ENCODE results near the gene ACTMAP.

The ACTMAP gene, protein sequence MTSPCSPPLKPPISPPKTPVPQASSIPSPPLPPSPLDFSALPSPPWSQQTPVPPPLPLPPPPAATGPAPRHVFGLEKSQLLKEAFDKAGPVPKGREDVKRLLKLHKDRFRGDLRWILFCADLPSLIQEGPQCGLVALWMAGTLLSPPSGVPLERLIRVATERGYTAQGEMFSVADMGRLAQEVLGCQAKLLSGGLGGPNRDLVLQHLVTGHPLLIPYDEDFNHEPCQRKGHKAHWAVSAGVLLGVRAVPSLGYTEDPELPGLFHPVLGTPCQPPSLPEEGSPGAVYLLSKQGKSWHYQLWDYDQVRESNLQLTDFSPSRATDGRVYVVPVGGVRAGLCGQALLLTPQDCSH

DNA sequence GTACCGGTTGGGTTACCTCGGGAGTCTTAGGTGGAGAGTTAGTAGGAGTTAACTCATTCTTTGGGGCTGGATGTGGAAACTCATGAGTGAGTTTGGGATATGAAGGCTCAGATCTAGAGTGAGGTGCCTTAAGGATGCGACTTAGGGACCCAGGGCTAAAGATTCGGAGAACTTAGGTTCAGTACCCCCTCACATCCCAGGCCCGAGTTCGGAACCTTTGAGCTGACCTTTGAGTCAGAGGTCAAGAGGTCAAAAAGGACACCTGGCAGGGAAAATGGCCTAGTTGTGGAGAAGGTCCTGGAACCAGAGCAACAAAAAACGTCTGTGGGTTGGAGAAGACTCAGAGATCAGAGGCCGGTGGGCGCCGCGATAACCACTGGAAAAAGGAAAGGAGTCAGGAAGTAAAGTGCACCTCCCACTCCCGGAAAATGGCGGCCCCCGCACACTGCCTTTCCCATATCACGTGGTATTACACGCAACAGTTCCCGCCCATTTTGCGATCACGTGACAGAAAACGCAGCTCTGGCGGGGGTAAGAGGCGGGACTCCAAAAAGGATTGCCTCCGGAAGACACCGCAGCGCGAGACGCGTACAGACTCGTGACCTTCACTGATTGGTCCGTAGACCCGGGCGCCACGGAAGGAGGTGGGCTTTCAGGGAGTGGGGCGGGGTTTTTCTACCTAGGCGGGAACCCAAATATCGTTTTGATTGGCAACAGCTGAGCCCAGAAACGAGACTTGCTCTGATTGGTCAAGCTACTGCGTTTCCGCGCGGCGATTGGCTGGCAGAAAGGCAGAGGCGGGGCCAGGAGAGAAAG, at the start of gene ACTMAP:
Gene ACTMAP (minus strand): TSS at position 420 of the 816 bp plus-strand sequence. CDS start 674 bp downstream, outside the sequence.
- DNase-seq (ENCODE audit: low read depth, low spot score) = peak; percentile 100
- H3K4me3 ChIP-seq (ENCODE audit: low read depth, low read length) = peak within 1 kb of the TSS; percentile 88
- in situ Hi-C loops (cut with HindIII; ENCODE audit: low sequenced_read_pairs) = no loop called here
- TF ChIP-seq, protein P1, sequence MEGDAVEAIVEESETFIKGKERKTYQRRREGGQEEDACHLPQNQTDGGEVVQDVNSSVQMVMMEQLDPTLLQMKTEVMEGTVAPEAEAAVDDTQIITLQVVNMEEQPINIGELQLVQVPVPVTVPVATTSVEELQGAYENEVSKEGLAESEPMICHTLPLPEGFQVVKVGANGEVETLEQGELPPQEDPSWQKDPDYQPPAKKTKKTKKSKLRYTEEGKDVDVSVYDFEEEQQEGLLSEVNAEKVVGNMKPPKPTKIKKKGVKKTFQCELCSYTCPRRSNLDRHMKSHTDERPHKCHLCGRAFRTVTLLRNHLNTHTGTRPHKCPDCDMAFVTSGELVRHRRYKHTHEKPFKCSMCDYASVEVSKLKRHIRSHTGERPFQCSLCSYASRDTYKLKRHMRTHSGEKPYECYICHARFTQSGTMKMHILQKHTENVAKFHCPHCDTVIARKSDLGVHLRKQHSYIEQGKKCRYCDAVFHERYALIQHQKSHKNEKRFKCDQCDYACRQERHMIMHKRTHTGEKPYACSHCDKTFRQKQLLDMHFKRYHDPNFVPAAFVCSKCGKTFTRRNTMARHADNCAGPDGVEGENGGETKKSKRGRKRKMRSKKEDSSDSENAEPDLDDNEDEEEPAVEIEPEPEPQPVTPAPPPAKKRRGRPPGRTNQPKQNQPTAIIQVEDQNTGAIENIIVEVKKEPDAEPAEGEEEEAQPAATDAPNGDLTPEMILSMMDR (IDR thresholded peaks at IDR 0.05; ENCODE audit: low read depth, low read length) = no peak

DNA sequence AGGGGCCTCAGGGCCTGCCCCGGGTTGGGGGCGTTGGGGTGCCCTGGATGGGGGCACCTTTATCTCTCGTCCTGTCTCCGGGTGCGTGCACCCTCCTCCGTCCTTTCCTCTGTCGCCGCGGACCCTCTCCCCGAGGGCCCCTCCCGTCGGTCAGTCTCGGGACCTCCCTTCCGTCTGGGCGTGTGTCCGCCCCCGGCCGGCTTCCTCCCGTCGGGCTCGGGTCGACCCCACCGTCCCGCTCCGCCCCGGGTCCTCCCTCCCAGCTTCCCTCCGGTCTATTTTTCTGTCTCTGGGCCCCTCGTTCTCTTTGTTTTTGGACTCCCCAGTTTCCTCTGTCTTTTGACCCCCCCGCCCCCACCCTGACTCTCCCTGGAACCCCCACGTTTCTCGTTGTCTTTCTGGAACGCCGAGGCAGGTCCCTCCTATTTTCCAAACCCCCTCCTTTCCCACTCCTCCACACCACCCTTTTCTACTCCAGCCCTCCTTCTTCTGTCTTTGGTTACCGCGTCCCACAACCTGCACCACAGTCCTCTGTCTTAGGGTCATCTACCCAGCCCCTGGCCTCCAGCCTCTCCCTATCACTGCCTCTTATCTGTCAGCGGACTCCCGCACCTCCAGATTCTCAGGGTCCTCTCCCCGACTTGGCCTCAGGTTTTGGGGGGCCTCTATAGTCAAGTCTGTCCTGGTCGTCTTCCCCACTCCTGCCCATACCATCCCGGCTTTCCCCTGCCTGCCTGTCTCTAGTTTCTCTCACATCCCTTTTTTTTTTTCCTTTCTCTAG, 49.5 kb upstream of the ACTMAP start:
- in situ Hi-C loops (cut with HindIII; ENCODE audit: low sequenced_read_pairs) = no loop called here
- DNase-seq (ENCODE audit: low read depth, low spot score) = no peak
- peak overlapping the region; percentile 83 for H3K4me3 ChIP-seq (ENCODE audit: low read depth, low read length)
- TF ChIP-seq, protein P1 (IDR thresholded peaks at IDR 0.05; ENCODE audit: low read depth, low read length) = no peak

DNA sequence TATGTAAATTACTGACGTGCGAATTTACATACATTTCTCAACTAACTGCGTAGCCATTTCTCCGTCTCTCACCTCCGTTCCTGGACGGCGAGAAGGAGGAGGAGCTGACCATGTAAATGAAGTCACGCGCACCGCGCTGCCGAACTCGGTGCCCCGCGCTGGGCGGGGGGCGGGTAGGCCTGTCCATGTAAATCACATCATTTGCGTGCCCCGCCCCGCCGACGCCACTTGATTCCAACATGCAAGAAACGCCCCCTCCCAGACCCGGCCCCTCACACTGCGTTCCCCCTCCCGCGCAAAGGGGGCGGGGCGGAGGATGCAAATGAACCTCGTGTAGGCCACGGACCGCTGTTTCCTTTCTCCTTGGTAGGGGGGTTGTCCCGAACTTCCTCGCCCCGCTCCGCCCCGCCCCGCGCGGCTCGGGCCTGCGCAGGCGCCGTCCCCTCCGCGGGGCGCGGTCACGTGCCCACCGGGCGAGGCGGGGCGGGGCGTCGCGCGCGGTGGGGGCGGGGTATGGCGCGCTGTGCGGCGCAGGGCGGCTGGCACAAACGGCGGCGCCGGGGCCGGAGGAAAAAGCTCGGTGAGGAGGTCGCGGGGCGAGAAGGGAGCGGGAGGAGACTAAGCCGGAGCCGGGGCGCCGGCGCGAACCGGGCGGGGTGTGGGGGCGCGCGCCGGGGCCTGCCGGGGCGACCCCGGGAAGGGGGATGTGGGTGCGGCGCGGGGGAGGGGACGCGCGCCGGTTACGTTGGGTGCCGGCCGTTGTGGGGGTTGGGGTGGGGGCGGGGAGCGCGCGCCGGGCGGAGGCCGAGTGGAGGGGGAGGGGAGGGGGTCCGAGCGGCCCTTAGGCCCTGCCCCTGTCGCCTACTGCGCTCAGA, 48.6 kb upstream of the ACTMAP start, which contains the start of gene EGLN2:
Gene EGLN2 (plus strand): TSS at position 509 of the 875 bp plus-strand sequence. CDS start 1,382 bp downstream, outside the sequence.
- in situ Hi-C loops (cut with HindIII; ENCODE audit: low sequenced_read_pairs) = no loop called here
- H3K4me3 ChIP-seq (ENCODE audit: low read depth, low read length) = peak within 1 kb of the TSS; percentile 83

DNA sequence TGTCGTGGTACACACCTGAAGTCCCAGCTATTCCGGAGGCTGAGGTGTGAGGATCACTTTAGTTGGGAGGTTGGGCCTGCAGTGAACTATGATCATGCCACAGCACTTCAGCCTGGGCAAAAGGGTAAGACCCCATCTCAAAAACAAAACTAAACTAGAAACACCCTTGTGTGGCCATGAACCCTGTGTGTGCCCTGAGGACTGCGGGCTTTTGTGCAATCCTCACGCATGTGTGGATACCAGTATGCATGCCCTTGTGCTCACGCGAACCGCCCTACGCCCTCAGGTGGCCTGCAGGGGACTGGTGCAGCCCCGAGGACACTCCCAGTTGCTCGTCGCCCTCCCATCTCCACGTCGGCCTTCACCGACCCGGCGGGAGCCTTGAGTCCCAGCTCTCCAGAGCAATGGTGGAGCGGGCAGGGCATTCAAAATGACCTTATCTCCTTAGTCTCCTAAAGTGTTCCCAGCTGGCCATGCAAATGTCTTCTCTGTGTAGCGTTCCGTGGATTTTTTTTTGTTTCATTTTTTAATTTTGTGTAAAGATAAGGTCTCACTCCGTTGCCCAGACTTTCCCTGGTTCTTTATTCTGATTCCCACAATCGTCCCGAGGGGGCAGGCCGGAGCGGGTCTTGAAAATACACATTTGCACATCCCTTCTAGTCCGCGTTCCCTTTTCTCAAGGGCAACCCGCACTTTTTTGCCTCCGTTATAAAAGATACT, 47.8 kb upstream of the ACTMAP start:
- peak; percentile 42 for DNase-seq (ENCODE audit: low read depth, low spot score)
- in situ Hi-C loops (cut with HindIII; ENCODE audit: low sequenced_read_pairs) = no loop called here
- peak overlapping the region; percentile 60 for H3K4me3 ChIP-seq (ENCODE audit: low read depth, low read length)
- TF ChIP-seq, protein P1 (IDR thresholded peaks at IDR 0.05; ENCODE audit: low read depth, low read length) = peak; percentile 51

More for the DNA sequence above, 48.6 kb upstream of the ACTMAP start, which contains the start of gene EGLN2:
- TF ChIP-seq, protein P1 (IDR thresholded peaks at IDR 0.05; ENCODE audit: low read depth, low read length) = no peak
- DNase-seq (ENCODE audit: low read depth, low spot score) = peak; percentile 100

DNA sequence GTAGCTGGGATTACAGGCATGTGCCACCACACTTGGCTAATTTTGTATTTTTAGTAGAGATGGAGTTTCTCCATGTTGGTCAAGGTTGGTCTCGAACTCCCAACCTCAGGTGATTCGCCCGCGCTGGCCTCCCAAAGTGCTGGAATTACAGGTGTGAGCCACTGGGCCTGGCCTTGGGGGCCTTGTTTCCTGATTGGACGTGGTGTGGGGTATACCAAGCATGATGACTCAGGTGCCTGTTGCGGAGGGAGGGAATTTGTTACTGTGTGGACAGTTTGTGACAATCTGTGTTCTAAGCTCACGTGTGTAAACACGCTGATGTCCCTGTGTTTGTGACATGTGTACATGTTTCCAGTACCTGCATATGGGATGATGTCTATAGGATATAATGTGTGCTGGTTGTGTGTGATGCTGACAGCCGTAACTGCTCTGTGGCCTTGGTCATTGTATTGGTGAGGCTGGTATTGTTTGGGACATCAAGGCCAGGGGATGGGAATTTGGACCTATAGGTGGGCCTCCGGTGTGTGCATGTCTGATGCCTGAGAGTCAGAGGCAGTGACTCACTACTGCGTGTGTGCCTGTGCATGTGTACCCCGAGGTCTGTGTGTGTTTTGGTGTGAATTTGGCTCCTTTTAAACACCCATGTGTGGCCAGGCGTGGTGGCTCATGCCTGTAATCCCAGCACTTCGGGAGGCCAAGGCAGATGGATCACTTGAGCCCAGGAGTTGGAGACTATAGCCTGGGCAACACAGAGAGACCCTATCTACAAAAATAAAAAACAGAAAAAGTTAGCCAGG, 47.1 kb upstream of the ACTMAP start:
- no peak for DNase-seq (ENCODE audit: low read depth, low spot score)
- H3K4me3 ChIP-seq (ENCODE audit: low read depth, low read length) = no peak overlapping the region
- TF ChIP-seq, protein P1 (IDR thresholded peaks at IDR 0.05; ENCODE audit: low read depth, low read length) = no peak
- in situ Hi-C loops (cut with HindIII; ENCODE audit: low sequenced_read_pairs) = no loop called here

All from astrocyte of the spinal cord (primary cell).